B cell (primary cell): ENCODE data around the gene TMEM87A. TPM values are rescaled to one million over a fixed set of nuclear protein-coding genes. Genes with fewer than 3 reads are reported as not detected.
A peak's percentile ranks its signal among the peaks of the same experiment; 100 is the strongest.

Source experiments
- ATAC-seq: fragments of 200-7000 bp; cut with Tn5 transposase; one replicate; pipeline ENCODE4 v1.10.0; 2021; ENCODE audit warnings: low read depth, mild to moderate bottlenecking, moderate number of reproducible peaks, moderate library complexity
- CTCF ChIA-PET: fragments of 350-600 bp; sonication (Branson Sonifier 250); formaldehyde crosslinking; loops from one replicate; lab custom pipeline; 2021; ENCODE audit warnings: antibody characterized with exemption, inconsistent platforms; lab: Charles Lee
- POLR2A ChIA-PET: fragments of 350-600 bp; sonication (Branson Sonifier 250); formaldehyde crosslinking; loops from one replicate; lab custom pipeline; 2021; ENCODE audit warnings: antibody characterized with exemption; lab: Charles Lee
- DNase-seq: peaks from one replicate; pipeline ENCODE4 v3.0.0; 2013
- H2AFZ ChIP-seq: 2 replicates; pipeline ENCODE4 v1.6.1; 2012; ENCODE audit warnings: mild to moderate bottlenecking, low read depth, low read length; ENCODE audit not compliant: insufficient read depth, poor library complexity, severe bottlenecking
- H3K27ac ChIP-seq, 2 donors: 1 replicate in 1 of 2; 2 replicates in 1 of 2; pipeline ENCODE4 v1.5.1; 2012 to 2013; ENCODE audit warnings: low read length in 2 of 2, mild to moderate bottlenecking in 2 of 2, moderate library complexity in 1 of 2
- H3K27me3 ChIP-seq, 4 experiments: fragments of 200-600 bp in 1 of 4; sonication (generic) in 1 of 4; replicated peaks in 1 of 4; 1 replicate in 2 of 4; 2 replicates in 2 of 4; pipeline versions ENCODE4 v1.6.1 to v1.7.0; 2013 to 2016; ENCODE audit warnings: low read length in 3 of 4, mild to moderate bottlenecking in 2 of 4, mixed read lengths in 1 of 4, moderate library complexity in 1 of 4; ENCODE audit not compliant: insufficient read depth in 4 of 4, control insufficient read depth in 3 of 4; ENCODE audit errors: control extremely low read depth in 1 of 4
- H3K36me3 ChIP-seq, 2 experiments: replicated peaks in 1 of 2; 1 replicate in 1 of 2; 2 replicates in 1 of 2; pipeline versions ENCODE4 v1.6.1 to v1.7.1; 2013; ENCODE audit warnings: low read length in 1 of 2; ENCODE audit not compliant: insufficient read depth in 2 of 2, control insufficient read depth in 1 of 2; ENCODE audit errors: control extremely low read depth in 1 of 2, extremely low read depth in 1 of 2
- H3K4me1 ChIP-seq, 2 donors: fragments of 200-600 bp in 1 of 2; sonication (generic) in 1 of 2; 1 replicate in 1 of 2; 2 replicates in 1 of 2; pipeline versions ENCODE4 v1.5.1 to v1.6.1; 2013 to 2017; ENCODE audit warnings: low read length in 2 of 2; ENCODE audit not compliant: control insufficient read depth in 2 of 2, insufficient read depth in 2 of 2
- H3K4me2 ChIP-seq: replicated peaks from 2 replicates; pipeline ENCODE3; 2012; ENCODE audit warnings: mild to moderate bottlenecking, low read depth, low read length; ENCODE audit not compliant: poor library complexity, severe bottlenecking
- H3K4me3 ChIP-seq, 5 experiments: fragments of 200-600 bp in 1 of 5; sonication (generic) in 1 of 5; 1 replicate in 3 of 5; 2 replicates in 2 of 5; pipeline versions ENCODE4 v1.5.1 to v1.7.0; 2011 to 2016; ENCODE audit warnings: low read length in 4 of 5, mild to moderate bottlenecking in 4 of 5, low read depth in 2 of 5, control low read depth in 1 of 5, moderate library complexity in 1 of 5; ENCODE audit not compliant: insufficient read depth in 1 of 5; ENCODE audit errors: control extremely low read depth in 1 of 5, extremely low read depth in 1 of 5
- H3K79me2 ChIP-seq: fragments of 200-600 bp; sonication (generic); one replicate; pipeline ENCODE4 v1.6.0; 2016; ENCODE audit warnings: low read length; ENCODE audit not compliant: control insufficient read depth, insufficient read depth
- H3K9ac ChIP-seq: fragments of 200-600 bp; sonication (generic); 2 replicates; pipeline ENCODE4 v1.6.1; 2017; ENCODE audit warnings: mild to moderate bottlenecking, low read length, moderate library complexity
- H3K9me3 ChIP-seq, 3 donors: one replicate each; pipeline versions ENCODE4 v1.6.1 to v1.7.1; 2013; ENCODE audit warnings: low read length in 2 of 3; ENCODE audit not compliant: control insufficient read depth in 2 of 3, insufficient read depth in 1 of 3; ENCODE audit errors: control extremely low read depth in 1 of 3
- H4K20me1 ChIP-seq: 2 replicates; pipeline ENCODE4 v1.6.0; 2012; ENCODE audit warnings: mild to moderate bottlenecking, low read length; ENCODE audit not compliant: insufficient read depth, control insufficient read depth, poor library complexity, severe bottlenecking
- H3K27ac Mint-ChIP-seq: one replicate; pipeline ENCODE4 v1.8.0; 2021; ENCODE audit warnings: mixed read lengths
- H3K27me3 Mint-ChIP-seq: one replicate; pipeline ENCODE4 v1.8.0; 2021; ENCODE audit warnings: mixed read lengths
- H3K4me1 Mint-ChIP-seq: one replicate; pipeline ENCODE4 v1.8.0; 2021; ENCODE audit warnings: mixed read lengths
- H3K4me3 Mint-ChIP-seq: one replicate; pipeline ENCODE4 v1.8.0; 2021; ENCODE audit warnings: mixed read lengths
- H3K9me3 Mint-ChIP-seq: one replicate; pipeline ENCODE4 v1.8.0; 2022; ENCODE audit warnings: mixed read lengths; ENCODE audit not compliant: insufficient read depth
- CTCF ChIP-seq: fragments of 200-600 bp; IDR thresholded peaks from one replicate; pipeline ENCODE4 v1.8.0; 2022; ENCODE audit warnings: antibody characterized with exemption, mild to moderate bottlenecking
- EZH2 ChIP-seq: IDR thresholded peaks from 2 replicates; pipeline ENCODE4 v1.6.1; 2012; ENCODE audit warnings: borderline replicate concordance, low read depth, mild to moderate bottlenecking, moderate library complexity, low read length; ENCODE audit not compliant: insufficient read depth, poor library complexity, severe bottlenecking
- WGBS: methylation state at CpG from one replicate; pipeline ENCODE4 v1.1.5; 2013; ENCODE audit warnings: missing lambda C conversion rate; ENCODE audit not compliant: insufficient coverage; 5-methylcytosine and 5-hydroxymethylcytosine counted together
- intact Hi-C: fragments of 100-400 bp; cut with micrococcal nuclease; formaldehyde crosslinking; loops from one replicate; pipeline ENCODE4 v1.10.0; 2022
- polyA plus RNA-seq: library from polyadenylated mRNA; depleted of rRNA; stranded (reverse); fragments of >200 nt; gene quantifications from 2 replicates; pipeline ENCODE4 v1.2.3, GENCODE V29; 2012
- total RNA-seq, 2 donors: library from RNA; stranded (reverse); fragments of 120-200 nt in 1 of 2; gene quantifications; 1 replicate in 1 of 2; 2 replicates in 1 of 2; pipeline versions ENCODE4 v1.2.3 to v1.2.4, GENCODE V29; 2013 to 2022

The TMEM87A gene
- total and polyA plus RNA-seq, 2 donors (not counting 1 experiment from before 2014, with no cell fraction given), result 14.5 to 61.5 TPM

DNA sequence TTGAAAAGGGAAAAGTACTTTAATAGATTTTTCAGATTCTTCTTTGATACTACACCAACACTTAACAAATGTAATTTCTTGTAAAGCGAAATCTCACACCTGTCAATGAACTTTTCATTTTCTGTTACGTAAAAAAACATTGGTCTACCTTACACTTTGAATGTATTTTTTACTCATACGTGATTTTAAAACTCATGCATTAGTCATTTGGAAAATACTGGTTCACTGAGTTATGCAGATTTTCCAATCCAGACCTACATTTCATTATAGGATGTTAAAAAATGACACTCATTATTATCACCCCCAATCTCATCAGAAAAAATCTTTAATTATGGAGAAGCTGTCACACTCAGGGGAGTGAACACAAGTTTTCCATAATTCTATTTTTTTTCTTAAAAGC, 79.8 kb downstream of the TMEM87A start:
- H3K27me3 ChIP-seq, result no peaks in the 10 kb centered on the region
- H3K9ac ChIP-seq, result no peak overlapping the region
- peaks cover 0 to 8% of the 10 kb centered on the region in 2 donors for H3K4me1 ChIP-seq
- no peak overlapping the region for H3K4me3 ChIP-seq
- no peak overlapping the region for H3K27ac Mint-ChIP-seq
- no peaks in the 10 kb centered on the region for H3K9me3 Mint-ChIP-seq
- no peak overlapping the region for H2AFZ ChIP-seq
- WGBS, result no CpG with 5 or more reads among the region's 3 CpGs
- H3K27me3 Mint-ChIP-seq, result no peaks in the 10 kb centered on the region
- peaks cover 18% of the 10 kb centered on the region for H3K4me1 Mint-ChIP-seq
- TF ChIP-seq EZH2, result no peak
- TF ChIP-seq CTCF, result no peak
- peaks cover 11% of the 10 kb centered on the region for H4K20me1 ChIP-seq
- no peak overlapping the region for H3K4me3 Mint-ChIP-seq
- H3K4me2 ChIP-seq, result no peak overlapping the region
- CTCF ChIA-PET, result no interaction called here
- POLR2A ChIA-PET, result no interaction called here
- H3K36me3 ChIP-seq, result peaks cover 14 to 38% of the 10 kb centered on the region in 2 experiments
- H3K27ac ChIP-seq, result no peak overlapping the region
- ATAC-seq (no peak), DNase-seq (no peak)
- intact Hi-C loops, result no loop called here
- H3K79me2 ChIP-seq, result peaks cover 13% of the 10 kb centered on the region
- H3K9me3 ChIP-seq, result no peaks in the 10 kb centered on the region

GRCh38 chr15:42191610-42192346, 81.5 kb downstream of the TMEM87A start:
- H3K9me3 ChIP-seq, result no peaks in the 10 kb centered on the region
- H4K20me1 ChIP-seq, result peaks cover 5% of the 10 kb centered on the region
- peak overlapping the region; percentile 42 for H3K4me3 Mint-ChIP-seq
- H3K4me1 ChIP-seq, result peaks cover 0 to 8% of the 10 kb centered on the region in 2 donors
- H2AFZ ChIP-seq, result no peak overlapping the region
- peak overlapping the region; percentile 54 for H3K27ac Mint-ChIP-seq
- WGBS, result 78% methylated on average over 5 of the region's 8 CpGs
- H3K27me3 Mint-ChIP-seq, result no peaks in the 10 kb centered on the region
- ATAC-seq (peak; percentile 24), DNase-seq (peak; percentile 20)
- H3K9ac ChIP-seq, result no peak overlapping the region
- H3K4me1 Mint-ChIP-seq, result peaks cover 18% of the 10 kb centered on the region
- no peaks in the 10 kb centered on the region for H3K9me3 Mint-ChIP-seq
- H3K27ac ChIP-seq, result no peak overlapping the region
- ChIA-PET CTCF (interaction anchor here (0.8 to 1.2 kb wide), 2 partner anchors 9 to 53 kb away, joined by 3 read pairs; no protein-coding TSS in a partner anchor), POLR2A (no interaction called here)
- no peaks in the 10 kb centered on the region for H3K27me3 ChIP-seq
- no peak for TF ChIP-seq CTCF
- H3K4me3 ChIP-seq, result no peak overlapping the region
- no peak overlapping the region for H3K4me2 ChIP-seq
- peaks cover 18 to 47% of the 10 kb centered on the region in 2 experiments for H3K36me3 ChIP-seq
- peaks cover 8% of the 10 kb centered on the region for H3K79me2 ChIP-seq
- intact Hi-C loops, result no loop called here
